K562 (cell line): ENCODE results near the gene ZBTB7A. TPM values are rescaled to one million over a fixed set of nuclear protein-coding genes. Genes with fewer than 3 reads are reported as not detected.

ENCODE experiments used
- ATAC-seq: fragments of 200-7000 bp; cut with Tn5 transposase; 3 replicates; pipeline ENCODE4 v1.9.1; 2020; ENCODE audit warnings: moderate library complexity
- BruUV-seq: library from RNA; stranded (reverse); fragments of 400-500 nt; replicated peaks from 2 replicates; lab custom pipeline; 2021; lab: Mats Ljungman, UMichigan
- CTCF ChIA-PET: fragments of 300-600 bp; formaldehyde crosslinking; extraction: SDS; loops from one replicate; lab custom pipeline; 2021; ENCODE audit warnings: low intra/inter-chr PET ratio; lab: Yijun Ruan, JAX
- POLR2A ChIA-PET: fragments of 300-600, 350-650 bp; sonication (Branson Sonifier 250); formaldehyde crosslinking; extraction: SDS; loops from one replicate; lab custom pipeline; 2021; ENCODE audit warnings: antibody characterized with exemption, inconsistent platforms; lab: Yijun Ruan, JAX
- DNase-seq, 4 experiments: peaks; one replicate each; pipeline versions ENCODE4 v3.0.0 to v3.0.0-alpha.2; 2011 to 2018; ENCODE audit warnings: low spot score in 3 of 4, mixed read lengths in 3 of 4; ENCODE audit errors: extremely low read depth in 1 of 4
- FAIRE-seq: peaks from 2 replicates; lab custom pipeline; 2011; peaks lifted over from hg19 to GRCh38; lab: Jason Lieb, UNC
- H2AFZ ChIP-seq: 2 replicates; pipeline ENCODE4 v1.6.0; 2011; ENCODE audit warnings: low read depth, low read length, control low read depth, inconsistent platforms
- H3K27ac ChIP-seq: fragments of 200-600 bp; 3 replicates; pipeline ENCODE4 v1.8.0; 2011; ENCODE audit warnings: low read depth, mild to moderate bottlenecking, control low read depth, inconsistent platforms, low read length, moderate library complexity, mixed read lengths; ENCODE audit errors: extremely low read depth
- H3K27me3 ChIP-seq, 2 experiments: fragments of 300-600 bp in 1 of 2; 2 replicates in 1 of 2; 3 replicates in 1 of 2; pipeline versions ENCODE4 v1.6.0 to v1.8.0; 2011; ENCODE audit warnings: inconsistent platforms in 2 of 2, low read length in 2 of 2, mild to moderate bottlenecking in 1 of 2, mixed read lengths in 1 of 2, moderate library complexity in 1 of 2; ENCODE audit not compliant: control insufficient read depth in 2 of 2, insufficient read depth in 2 of 2
- H3K36me3 ChIP-seq: fragments of 300-600 bp; 3 replicates; pipeline ENCODE4 v1.8.0; 2011; ENCODE audit warnings: mild to moderate bottlenecking, low read length, inconsistent platforms; ENCODE audit not compliant: control insufficient read depth, insufficient read depth
- H3K4me1 ChIP-seq, 2 experiments: fragments of 200-600 bp in 1 of 2; replicated peaks in 1 of 2; 2 replicates in 1 of 2; 3 replicates in 1 of 2; pipeline versions ENCODE4 v1.5.1 to v1.8.0; 2011; ENCODE audit warnings: inconsistent platforms in 2 of 2, low read length in 2 of 2, mild to moderate bottlenecking in 1 of 2, mixed read lengths in 1 of 2, moderate library complexity in 1 of 2; ENCODE audit not compliant: control insufficient read depth in 2 of 2, insufficient read depth in 2 of 2
- H3K4me2 ChIP-seq: 2 replicates; pipeline ENCODE4 v1.6.1; 2011; ENCODE audit warnings: low read length, control low read depth, inconsistent platforms, mixed read lengths; ENCODE audit not compliant: insufficient read depth
- H3K4me3 ChIP-seq: fragments of 200-600 bp; sonication (generic), shearing (Covaris generic); 2 replicates; pipeline ENCODE4 v1.5.1; 2016; ENCODE audit warnings: control low read depth, inconsistent platforms
- H3K79me2 ChIP-seq: fragments of 200-600 bp; 3 replicates; pipeline ENCODE4 v1.8.0; 2011; ENCODE audit warnings: low read length, inconsistent platforms; ENCODE audit not compliant: control insufficient read depth, insufficient read depth
- H3K9ac ChIP-seq, 2 experiments: 2 replicates each; pipeline versions ENCODE4 v1.6.0 to v1.6.1; 2011; ENCODE audit warnings: low read depth in 2 of 2, low read length in 2 of 2, control low read depth in 1 of 2, inconsistent platforms in 1 of 2, mild to moderate bottlenecking in 1 of 2, mixed read lengths in 1 of 2; ENCODE audit not compliant: insufficient read depth in 1 of 2
- H3K9me1 ChIP-seq: one replicate; pipeline ENCODE4 v1.6.0; 2011; ENCODE audit warnings: inconsistent platforms, mild to moderate bottlenecking, low read length, moderate library complexity; ENCODE audit not compliant: control insufficient read depth, insufficient read depth
- H3K9me3 ChIP-seq: replicated peaks from 2 replicates; pipeline ENCODE4 v1.5.1; 2011; ENCODE audit warnings: low read depth, low read length, inconsistent platforms; ENCODE audit not compliant: control insufficient read depth, insufficient read depth
- H4K20me1 ChIP-seq: replicated peaks from 2 replicates; pipeline ENCODE4 v1.6.1; 2011; ENCODE audit warnings: low read length, inconsistent platforms, mixed read lengths; ENCODE audit not compliant: control insufficient read depth, insufficient read depth
- BHLHE40 ChIP-seq: IDR thresholded peaks from 2 replicates; pipeline ENCODE4 v1.6.1; 2011; ENCODE audit warnings: low read length, improper control_type of control experiment
- CBFB ChIP-seq: sonication (generic); formaldehyde crosslinking; IDR thresholded peaks from 2 replicates; pipeline ENCODE4 v1.4.0; 2020; ENCODE audit warnings: mild to moderate bottlenecking, missing genetic modification reagents
- POLR2A ChIP-seq: fragments of 450-650 bp; conservative IDR thresholded peaks from 2 replicates; pipeline ENCODE4 v1.6.1; 2016
- POLR2G ChIP-seq: fragments of 200-400 bp; formaldehyde crosslinking; IDR thresholded peaks from 2 replicates; pipeline ENCODE4 v1.6.1; 2017; ENCODE audit warnings: low read depth, mild to moderate bottlenecking, antibody characterized with exemption, low read length, moderate library complexity
- WHSC1 ChIP-seq: IDR thresholded peaks from one replicate; pipeline ENCODE4 v1.6.1; 2012; ENCODE audit warnings: low read length, control low read depth, inconsistent platforms
- ZBTB11 ChIP-seq, 3 experiments: fragments of 200-800 bp in 1 of 3; fragments of 250-450 bp in 1 of 3; fragments of 450-650 bp in 1 of 3; sonication (Bioruptor Pico) in 1 of 3; sonication (Bioruptor generic) in 1 of 3; formaldehyde crosslinking in 1 of 3; IDR thresholded peaks; 2 replicates each; pipeline versions ENCODE4 v1.6.1 to v1.8.0; 2016 to 2022; ENCODE audit warnings: mild to moderate bottlenecking in 2 of 3, missing genetic modification characterization in 2 of 3, missing compliant biosample characterization in 1 of 3, moderate library complexity in 1 of 3
- WGBS: fragments of 100-300 bp; shearing (Covaris generic); methylation state at CpG from one replicate; pipeline ENCODE4 v1.1.6; 2016; ENCODE audit warnings: low coverage, mixed read lengths; ENCODE audit not compliant: insufficient coverage; ENCODE audit errors: missing lambda C conversion rate; 5-methylcytosine and 5-hydroxymethylcytosine counted together
- in situ Hi-C: fragments of 300-500 bp; cut with MboI; formaldehyde crosslinking; loops from 4 replicates; pipeline ENCODE4 v1.15.0; 2018; ENCODE audit warnings: inconsistent platforms, mixed read lengths
- intact Hi-C: fragments of 100-400 bp; cut with micrococcal nuclease; formaldehyde crosslinking; loops from 2 replicates; pipeline ENCODE4 v1.14.2; 2022
- polyA plus RNA-seq, 8 experiments: library from polyadenylated mRNA; depleted of rRNA in 4 of 8; stranded (reverse) in 5 of 8; unstranded in 3 of 8; fragments of >200 nt; fragmentation: Nextera tagmentation in 2 of 8; fragmentation: Illumina TruSeq in 1 of 8; extraction: Ambion mirVana in 2 of 8; extraction: Trizol in 1 of 8; gene quantifications; 2 replicates each; pipeline versions ENCODE4 v1.2.1 to v1.2.3, GENCODE V29; 2011 to 2014; ENCODE audit warnings: inconsistent platforms in 1 of 8, missing spikeins in 1 of 8
- total RNA-seq, 7 experiments: library from RNA; depleted of rRNA in 6 of 7; stranded (reverse); fragments of >200 nt in 6 of 7; fragmentation: Illumina TruSeq in 2 of 7; extraction: Trizol in 2 of 7; gene quantifications; 2 replicates each; pipeline versions ENCODE4 v1.2.1 to v1.2.3, GENCODE V29; 2011 to 2021; ENCODE audit warnings: low replicate concordance in 1 of 7
- TF ChIP-seq, protein P1 (sequence below): fragments of 250-450 bp; sonication (Bioruptor Pico); IDR thresholded peaks from 2 replicates; pipeline ENCODE4 v1.5.0; 2021; ENCODE audit warnings: mild to moderate bottlenecking, moderate library complexity

The ZBTB7A gene
- total and polyA plus RNA-seq, 9 of the 15 experiments (the other 6 are each of a cell fraction or from before 2014, with no cell fraction given) = 0.11 to 34.0 (median 4.6) TPM

DNA sequence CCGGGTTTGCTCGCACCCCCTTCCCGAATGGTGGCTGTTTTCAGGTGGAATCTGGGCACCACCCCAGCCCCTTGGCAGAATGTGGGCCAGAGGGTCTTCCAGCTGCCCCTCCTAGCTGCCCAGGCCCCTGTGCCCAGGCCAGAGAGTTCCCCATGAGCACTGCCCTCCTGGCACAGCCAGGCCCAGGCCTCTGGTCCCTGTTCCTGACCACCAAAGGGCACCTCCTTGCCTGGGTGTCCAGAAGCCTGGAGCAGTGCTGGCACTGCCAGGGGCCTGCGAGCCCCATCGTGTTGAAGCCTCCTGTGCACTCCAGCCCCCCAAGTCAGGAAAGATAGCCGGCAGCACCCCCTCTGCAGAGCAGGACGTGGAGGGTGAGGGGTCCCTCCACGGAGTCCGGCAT lies 35.7 kb downstream of the ZBTB7A start:
- TF ChIP-seq POLR2G (peak; percentile 59; the same call in 1 of the 2 replicates), BHLHE40 (no peak), POLR2A (peak; percentile 32; the same call in 1 of the 2 replicates), CBFB (CRISPR knock-in tag) (no peak)
- Histone ChIP-seq H3K4me3 (no peak overlapping the region), H3K4me2 (no peak overlapping the region), H3K4me1 (peaks cover 0 to 38% of the 10 kb centered on the region in 2 experiments; a peak in 2 of 5 replicates), H3K36me3 (peaks cover 56% of the 10 kb centered on the region), H3K27ac (no peak overlapping the region), H2AFZ (no peak overlapping the region), H4K20me1 (no peaks in the 10 kb centered on the region; the same call in 1 of the 2 replicates), H3K9me1 (no peaks in the 10 kb centered on the region), H3K9ac (peak overlapping the region in 1 of 2 experiments; percentile 17; a peak in 1 of 4 replicates), H3K27me3 (no peaks in the 10 kb centered on the region), H3K79me2 (no peaks in the 10 kb centered on the region), H3K9me3 (no peaks in the 10 kb centered on the region; the same call in 1 of the 2 replicates)
- in situ Hi-C loops (no loop called here), intact Hi-C loops (no loop called here)
- ChIA-PET CTCF (no interaction called here), POLR2A (interaction anchor here (0.5 kb wide), 1 partner anchor 9 kb away, joined by 3 read pairs; no protein-coding TSS in a partner anchor)
- 84% methylated on average over 8 of the region's 9 CpGs for WGBS
- DNase-seq (no peak), ATAC-seq (no peak), FAIRE-seq (no peak)
- BruUV-seq = no TSS peak

DNA sequence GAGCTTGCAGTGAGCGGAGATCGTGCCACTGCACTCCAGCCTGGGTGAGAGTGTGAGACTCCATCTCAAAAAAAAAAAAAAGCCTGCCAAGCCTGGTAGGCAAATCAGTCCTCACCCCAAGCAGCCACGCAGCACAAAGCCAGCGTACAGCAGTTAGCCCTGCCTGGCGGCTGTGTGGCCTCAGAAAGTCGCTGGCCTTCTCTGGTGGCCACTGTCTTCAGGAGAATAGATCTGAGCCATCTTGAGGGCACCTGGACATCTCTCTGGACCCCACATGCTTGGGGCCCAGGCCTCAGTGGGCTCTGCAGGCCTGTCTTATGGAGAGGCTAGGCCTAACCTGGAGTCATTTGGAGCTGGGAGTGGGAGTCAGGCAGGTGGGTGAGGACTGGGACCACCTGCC lies 36.1 kb downstream of the ZBTB7A start:
- no TSS peak for BruUV-seq
- H3K9me3 ChIP-seq = no peaks in the 10 kb centered on the region

More for the DNA sequence above, 36.1 kb downstream of the ZBTB7A start:
- H3K9ac ChIP-seq = no peak overlapping the region; a peak in 1 of 4 replicates
- DNase-seq = no peak
- H3K36me3 ChIP-seq = peaks cover 53% of the 10 kb centered on the region; the same call in 2 of the 3 replicates
- 75% methylated on average over 5 of the region's 6 CpGs for WGBS
- no peak for ATAC-seq
- CTCF ChIA-PET = no interaction called here
- no peak overlapping the region for H3K4me3 ChIP-seq
- H3K27ac ChIP-seq = no peak overlapping the region
- no peaks in the 10 kb centered on the region for H3K27me3 ChIP-seq
- FAIRE-seq = no peak
- POLR2A ChIA-PET = no interaction called here
- no peaks in the 10 kb centered on the region for H3K9me1 ChIP-seq
- no peak overlapping the region for H3K4me2 ChIP-seq
- TF ChIP-seq WHSC1 (no peak), ZBTB11 (CRISPR knock-in tag; IDR thresholded peaks at IDR 0.05) (no peak)
- TF ChIP-seq, protein P1, sequence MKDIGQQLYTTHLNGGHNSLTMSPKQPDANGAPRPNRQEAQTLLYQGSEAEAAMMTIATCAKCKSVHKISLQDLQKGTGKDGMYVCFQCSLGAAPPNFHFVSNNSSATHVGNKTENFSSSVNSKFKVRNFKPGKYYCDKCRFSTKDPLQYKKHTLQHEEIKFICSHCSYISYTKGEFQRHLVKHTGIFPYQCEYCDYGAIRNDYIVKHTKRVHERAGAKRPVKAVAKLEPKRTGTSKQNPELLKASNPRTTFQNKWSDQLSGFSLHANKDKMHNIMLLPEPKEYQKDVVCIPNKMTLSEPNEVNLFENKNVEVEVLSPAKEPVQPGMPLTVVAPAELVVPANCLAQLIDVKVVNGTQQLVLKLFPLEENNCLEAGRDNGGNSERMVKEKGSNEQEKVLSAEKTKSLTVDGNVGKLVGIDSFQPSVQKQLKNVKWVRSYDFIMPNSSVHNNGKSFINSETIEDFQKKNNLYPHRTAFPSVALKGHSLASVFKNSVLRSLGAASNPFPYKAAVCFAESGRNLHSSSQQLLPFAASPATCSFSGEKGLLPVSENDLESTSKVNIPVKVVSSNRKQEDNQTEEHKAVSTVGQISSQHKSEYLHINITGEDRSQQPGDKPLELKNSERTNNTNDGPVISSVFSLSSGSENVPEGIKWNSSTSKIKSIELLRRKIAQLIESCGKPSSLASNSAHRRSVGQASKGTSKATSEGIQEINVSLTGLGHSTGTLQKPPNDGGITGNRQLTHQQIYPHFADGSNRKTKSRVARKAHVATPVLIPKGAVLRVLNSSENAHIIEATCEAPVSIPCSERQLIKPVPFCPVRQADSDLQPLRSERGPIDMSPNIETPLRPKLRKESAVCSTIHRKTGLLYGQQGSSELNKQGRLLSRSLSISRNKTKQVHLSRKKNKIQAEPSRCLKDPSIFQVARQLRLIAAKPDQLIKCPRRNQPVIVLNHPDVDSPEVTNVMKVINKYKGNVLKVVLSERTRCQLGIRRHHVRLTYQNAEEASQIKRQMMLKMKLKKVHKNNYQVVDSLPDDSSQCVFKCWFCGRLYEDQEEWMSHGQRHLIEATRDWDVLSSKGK (CRISPR knock-in tag) = no peak
- TF ChIP-seq, all 486 proteins: peak for 0
- Histone ChIP-seq H2AFZ (no peak overlapping the region), H3K4me1 (peaks cover 0 to 38% of the 10 kb centered on the region in 2 experiments; a peak in 2 of 5 replicates), H4K20me1 (no peaks in the 10 kb centered on the region; the same call in 1 of the 2 replicates), H3K79me2 (no peaks in the 10 kb centered on the region)
- intact Hi-C loops = no loop called here
- in situ Hi-C loops = no loop called here
